HEK293 (cell line): ENCODE data around the gene NPIPB2.

Source experiments
- ZBTB7A ChIP-seq: fragments of 450-650 bp; formaldehyde crosslinking; IDR thresholded peaks from 2 replicates; pipeline ENCODE4 v1.5.1; 2016; ENCODE audit warnings: low read depth, missing biosample characterization, missing genetic modification characterization
- TF ChIP-seq, protein P1 (sequence below): fragments of 450-650 bp; formaldehyde crosslinking; IDR thresholded peaks from 2 replicates; pipeline ENCODE4 v1.5.1; 2016; ENCODE audit warnings: missing biosample characterization, missing genetic modification characterization

DNA sequence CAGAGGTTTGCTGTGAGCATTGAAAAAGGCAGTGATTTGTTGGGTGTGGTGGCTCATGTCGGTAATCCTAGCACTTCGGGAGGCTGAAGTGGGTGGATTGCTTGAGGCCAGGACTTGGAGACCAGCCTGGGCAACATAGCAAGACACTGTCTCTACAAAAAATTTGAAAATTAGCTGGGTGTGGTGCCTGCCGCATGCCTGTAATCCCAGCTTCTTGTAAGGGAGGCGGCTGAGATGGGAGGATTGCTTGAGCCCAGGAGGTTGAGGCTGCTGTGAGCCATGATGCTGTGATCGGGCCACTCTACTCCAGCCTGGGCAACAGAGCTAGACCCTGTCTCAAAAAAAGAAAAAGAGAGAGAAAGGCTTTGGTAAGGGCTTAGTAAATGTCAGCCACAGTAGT lies 7.0 kb upstream of the NPIPB2 start:
- TF ChIP-seq, protein P1, sequence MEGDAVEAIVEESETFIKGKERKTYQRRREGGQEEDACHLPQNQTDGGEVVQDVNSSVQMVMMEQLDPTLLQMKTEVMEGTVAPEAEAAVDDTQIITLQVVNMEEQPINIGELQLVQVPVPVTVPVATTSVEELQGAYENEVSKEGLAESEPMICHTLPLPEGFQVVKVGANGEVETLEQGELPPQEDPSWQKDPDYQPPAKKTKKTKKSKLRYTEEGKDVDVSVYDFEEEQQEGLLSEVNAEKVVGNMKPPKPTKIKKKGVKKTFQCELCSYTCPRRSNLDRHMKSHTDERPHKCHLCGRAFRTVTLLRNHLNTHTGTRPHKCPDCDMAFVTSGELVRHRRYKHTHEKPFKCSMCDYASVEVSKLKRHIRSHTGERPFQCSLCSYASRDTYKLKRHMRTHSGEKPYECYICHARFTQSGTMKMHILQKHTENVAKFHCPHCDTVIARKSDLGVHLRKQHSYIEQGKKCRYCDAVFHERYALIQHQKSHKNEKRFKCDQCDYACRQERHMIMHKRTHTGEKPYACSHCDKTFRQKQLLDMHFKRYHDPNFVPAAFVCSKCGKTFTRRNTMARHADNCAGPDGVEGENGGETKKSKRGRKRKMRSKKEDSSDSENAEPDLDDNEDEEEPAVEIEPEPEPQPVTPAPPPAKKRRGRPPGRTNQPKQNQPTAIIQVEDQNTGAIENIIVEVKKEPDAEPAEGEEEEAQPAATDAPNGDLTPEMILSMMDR: no peak
- no peak for TF ChIP-seq ZBTB7A
